SK-N-SH treated with all-trans-retinoic acid at 6 μM for 48 hours (cell line): ENCODE measurements around the gene ASB10.

ENCODE experiments used
- ATAC-seq: fragments of 200-7000 bp; cut with Tn5 transposase; 3 replicates; pipeline ENCODE4 v1.9.1; 2020; ENCODE audit warnings: mild to moderate bottlenecking, moderate library complexity
- BACH2 ChIP-seq: fragments of 250-450 bp; sonication (Bioruptor Pico); IDR thresholded peaks from 2 replicates; pipeline ENCODE4 v1.9.0; 2021; ENCODE audit warnings: mild to moderate bottlenecking, borderline replicate concordance
- CSDC2 ChIP-seq: fragments of 250-450 bp; sonication (Bioruptor Pico); IDR thresholded peaks from 2 replicates; pipeline ENCODE4 v1.5.0; 2020; ENCODE audit warnings: mild to moderate bottlenecking, moderate library complexity
- ESRRG ChIP-seq: fragments of 250-450 bp; sonication (Bioruptor Pico); IDR thresholded peaks from 2 replicates; pipeline ENCODE4 v1.6.1; 2021; ENCODE audit warnings: mild to moderate bottlenecking
- GLIS3 ChIP-seq: fragments of 250-450 bp; sonication (Bioruptor Pico); IDR thresholded peaks from 2 replicates; pipeline ENCODE4 v1.5.0; 2020; ENCODE audit warnings: mild to moderate bottlenecking, moderate library complexity
- ISL1 ChIP-seq: fragments of 250-450 bp; sonication (Bioruptor Pico); IDR thresholded peaks from 2 replicates; pipeline ENCODE4 v2.1.2; 2022; ENCODE audit warnings: mild to moderate bottlenecking, moderate library complexity
- OSR1 ChIP-seq: fragments of 250-450 bp; sonication (Bioruptor Pico); IDR thresholded peaks from 2 replicates; pipeline ENCODE4 v1.8.0; 2022; ENCODE audit warnings: moderate library complexity, mild to moderate bottlenecking, inconsistent platforms
- PPARA ChIP-seq: fragments of 250-450 bp; sonication (Bioruptor Pico); IDR thresholded peaks from 2 replicates; pipeline ENCODE4 v1.5.0; 2020; ENCODE audit warnings: mild to moderate bottlenecking, borderline replicate concordance
- RARB ChIP-seq: fragments of 250-450 bp; sonication (Bioruptor Pico); IDR thresholded peaks from 2 replicates; pipeline ENCODE4 v1.8.0; 2021; ENCODE audit warnings: mild to moderate bottlenecking, moderate library complexity
- SNAI2 ChIP-seq: fragments of 250-450 bp; sonication (Bioruptor Pico); IDR thresholded peaks from 2 replicates; pipeline ENCODE4 v1.5.0; 2020; ENCODE audit warnings: mild to moderate bottlenecking, moderate library complexity
- TOX ChIP-seq: fragments of 250-450 bp; sonication (Bioruptor Pico); IDR thresholded peaks from 2 replicates; pipeline ENCODE4 v1.8.0; 2021; ENCODE audit warnings: mild to moderate bottlenecking, moderate library complexity, borderline replicate concordance
- ZFP3 ChIP-seq: fragments of 250-450 bp; sonication (Bioruptor Pico); IDR thresholded peaks from 2 replicates; pipeline ENCODE4 v1.5.0; 2020; ENCODE audit warnings: mild to moderate bottlenecking, moderate library complexity
- ZFP30 ChIP-seq: fragments of 450-650 bp; formaldehyde crosslinking; IDR thresholded peaks from 2 replicates; pipeline ENCODE4 v1.5.0; 2022; ENCODE audit warnings: mild to moderate bottlenecking, moderate library complexity
- ZNF565 ChIP-seq: fragments of 450-650 bp; formaldehyde crosslinking; conservative IDR thresholded peaks from 2 replicates; pipeline ENCODE4 v1.5.0; 2020; ENCODE audit warnings: low read depth, mild to moderate bottlenecking, moderate library complexity
- ZNF70 ChIP-seq: fragments of 450-650 bp; formaldehyde crosslinking; IDR thresholded peaks from 2 replicates; pipeline ENCODE4 v1.5.0; 2020; ENCODE audit warnings: mild to moderate bottlenecking, moderate library complexity
- ZNF8 ChIP-seq: fragments of 450-650 bp; formaldehyde crosslinking; IDR thresholded peaks from 2 replicates; pipeline ENCODE4 v1.5.0; 2020; ENCODE audit warnings: mild to moderate bottlenecking, moderate library complexity
- TF ChIP-seq, protein P1 (sequence below): fragments of 250-450 bp; sonication (Bioruptor Pico); IDR thresholded peaks from 2 replicates; pipeline ENCODE4 v1.8.0; 2020; ENCODE audit warnings: mild to moderate bottlenecking, moderate library complexity, borderline replicate concordance
- TF ChIP-seq, protein P2 (sequence below): fragments of 250-450 bp; sonication (Bioruptor Pico); IDR thresholded peaks from 2 replicates; pipeline ENCODE4 v1.8.0; 2021; ENCODE audit warnings: low read depth, mild to moderate bottlenecking, moderate library complexity, borderline replicate concordance
- TF ChIP-seq, protein P3 (sequence below): fragments of 250-450 bp; sonication (Bioruptor Pico); IDR thresholded peaks from 2 replicates; pipeline ENCODE4 v1.5.1; 2021; ENCODE audit warnings: mild to moderate bottlenecking, moderate library complexity
- TF ChIP-seq, protein P4 (sequence below): fragments of 250-450 bp; sonication (Bioruptor Pico); IDR thresholded peaks from 2 replicates; pipeline ENCODE4 v1.5.0; 2020; ENCODE audit warnings: mild to moderate bottlenecking, moderate library complexity

Gene ASB10

DNA sequence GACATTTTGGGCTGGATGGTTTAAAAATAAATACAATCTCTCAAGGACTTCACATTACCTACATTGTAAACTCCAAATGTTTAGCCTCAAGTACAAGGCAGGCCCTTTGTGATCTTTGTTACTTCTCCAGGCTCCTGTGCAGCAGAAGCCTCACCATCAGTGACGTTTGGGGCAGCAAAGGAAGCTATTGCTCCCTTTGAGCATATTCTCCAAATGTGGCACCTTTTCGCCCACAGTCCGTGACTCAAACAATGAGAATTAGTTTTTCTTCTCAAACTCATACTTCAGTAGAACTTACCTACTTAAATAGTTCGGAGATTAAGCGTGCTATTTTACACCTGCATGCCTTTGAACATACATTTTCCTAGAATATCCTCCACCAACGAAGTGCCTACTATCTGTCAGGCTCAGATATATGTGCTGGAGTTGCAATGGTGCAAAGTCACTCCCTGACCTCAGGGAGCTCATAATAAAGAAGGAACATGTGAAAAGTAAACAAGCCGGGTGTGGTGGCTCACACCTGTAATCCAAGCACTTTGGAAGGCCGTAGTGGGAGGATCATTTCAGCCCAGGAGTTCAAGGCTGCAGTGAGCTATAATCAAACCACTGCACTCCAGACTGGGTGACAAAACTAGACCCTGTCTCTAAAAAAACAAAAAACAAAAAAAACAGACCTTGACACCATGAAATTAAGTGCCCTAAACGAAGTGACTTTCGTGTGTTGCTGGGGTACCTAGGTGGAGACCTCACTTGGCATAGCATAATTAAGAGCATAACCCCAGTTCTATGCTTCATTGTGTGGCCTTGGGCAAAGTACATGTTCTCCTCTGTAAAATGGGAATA lies 41.2 kb upstream of the ASB10 start:
- TF ChIP-seq ZNF565 (CRISPR knock-in tag) (no peak), ISL1 (CRISPR knock-in tag) (no peak), SNAI2 (CRISPR knock-in tag) (no peak), ESRRG (CRISPR knock-in tag) (no peak), ZFP30 (no peak), ZNF8 (CRISPR knock-in tag) (no peak), PPARA (CRISPR knock-in tag) (no peak), OSR1 (CRISPR knock-in tag) (no peak), TOX (CRISPR knock-in tag) (no peak), GLIS3 (CRISPR knock-in tag) (no peak), CSDC2 (CRISPR knock-in tag) (no peak), ZNF70 (CRISPR knock-in tag) (no peak), RARB (CRISPR knock-in tag) (no peak)
- TF ChIP-seq, protein P1, sequence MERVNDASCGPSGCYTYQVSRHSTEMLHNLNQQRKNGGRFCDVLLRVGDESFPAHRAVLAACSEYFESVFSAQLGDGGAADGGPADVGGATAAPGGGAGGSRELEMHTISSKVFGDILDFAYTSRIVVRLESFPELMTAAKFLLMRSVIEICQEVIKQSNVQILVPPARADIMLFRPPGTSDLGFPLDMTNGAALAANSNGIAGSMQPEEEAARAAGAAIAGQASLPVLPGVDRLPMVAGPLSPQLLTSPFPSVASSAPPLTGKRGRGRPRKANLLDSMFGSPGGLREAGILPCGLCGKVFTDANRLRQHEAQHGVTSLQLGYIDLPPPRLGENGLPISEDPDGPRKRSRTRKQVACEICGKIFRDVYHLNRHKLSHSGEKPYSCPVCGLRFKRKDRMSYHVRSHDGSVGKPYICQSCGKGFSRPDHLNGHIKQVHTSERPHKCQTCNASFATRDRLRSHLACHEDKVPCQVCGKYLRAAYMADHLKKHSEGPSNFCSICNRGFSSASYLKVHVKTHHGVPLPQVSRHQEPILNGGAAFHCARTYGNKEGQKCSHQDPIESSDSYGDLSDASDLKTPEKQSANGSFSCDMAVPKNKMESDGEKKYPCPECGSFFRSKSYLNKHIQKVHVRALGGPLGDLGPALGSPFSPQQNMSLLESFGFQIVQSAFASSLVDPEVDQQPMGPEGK (CRISPR knock-in tag) = no peak
- TF ChIP-seq, protein P2, sequence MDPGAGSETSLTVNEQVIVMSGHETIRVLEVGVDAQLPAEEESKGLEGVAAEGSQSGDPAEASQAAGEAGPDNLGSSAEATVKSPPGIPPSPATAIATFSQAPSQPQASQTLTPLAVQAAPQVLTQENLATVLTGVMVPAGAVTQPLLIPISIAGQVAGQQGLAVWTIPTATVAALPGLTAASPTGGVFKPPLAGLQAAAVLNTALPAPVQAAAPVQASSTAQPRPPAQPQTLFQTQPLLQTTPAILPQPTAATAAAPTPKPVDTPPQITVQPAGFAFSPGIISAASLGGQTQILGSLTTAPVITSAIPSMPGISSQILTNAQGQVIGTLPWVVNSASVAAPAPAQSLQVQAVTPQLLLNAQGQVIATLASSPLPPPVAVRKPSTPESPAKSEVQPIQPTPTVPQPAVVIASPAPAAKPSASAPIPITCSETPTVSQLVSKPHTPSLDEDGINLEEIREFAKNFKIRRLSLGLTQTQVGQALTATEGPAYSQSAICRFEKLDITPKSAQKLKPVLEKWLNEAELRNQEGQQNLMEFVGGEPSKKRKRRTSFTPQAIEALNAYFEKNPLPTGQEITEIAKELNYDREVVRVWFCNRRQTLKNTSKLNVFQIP = no peak
- TF ChIP-seq, protein P3, sequence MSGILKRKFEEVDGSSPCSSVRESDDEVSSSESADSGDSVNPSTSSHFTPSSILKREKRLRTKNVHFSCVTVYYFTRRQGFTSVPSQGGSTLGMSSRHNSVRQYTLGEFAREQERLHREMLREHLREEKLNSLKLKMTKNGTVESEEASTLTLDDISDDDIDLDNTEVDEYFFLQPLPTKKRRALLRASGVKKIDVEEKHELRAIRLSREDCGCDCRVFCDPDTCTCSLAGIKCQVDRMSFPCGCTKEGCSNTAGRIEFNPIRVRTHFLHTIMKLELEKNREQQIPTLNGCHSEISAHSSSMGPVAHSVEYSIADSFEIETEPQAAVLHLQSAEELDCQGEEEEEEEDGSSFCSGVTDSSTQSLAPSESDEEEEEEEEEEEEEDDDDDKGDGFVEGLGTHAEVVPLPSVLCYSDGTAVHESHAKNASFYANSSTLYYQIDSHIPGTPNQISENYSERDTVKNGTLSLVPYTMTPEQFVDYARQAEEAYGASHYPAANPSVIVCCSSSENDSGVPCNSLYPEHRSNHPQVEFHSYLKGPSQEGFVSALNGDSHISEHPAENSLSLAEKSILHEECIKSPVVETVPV (CRISPR knock-in tag) = no peak
- ATAC-seq = no peak

DNA sequence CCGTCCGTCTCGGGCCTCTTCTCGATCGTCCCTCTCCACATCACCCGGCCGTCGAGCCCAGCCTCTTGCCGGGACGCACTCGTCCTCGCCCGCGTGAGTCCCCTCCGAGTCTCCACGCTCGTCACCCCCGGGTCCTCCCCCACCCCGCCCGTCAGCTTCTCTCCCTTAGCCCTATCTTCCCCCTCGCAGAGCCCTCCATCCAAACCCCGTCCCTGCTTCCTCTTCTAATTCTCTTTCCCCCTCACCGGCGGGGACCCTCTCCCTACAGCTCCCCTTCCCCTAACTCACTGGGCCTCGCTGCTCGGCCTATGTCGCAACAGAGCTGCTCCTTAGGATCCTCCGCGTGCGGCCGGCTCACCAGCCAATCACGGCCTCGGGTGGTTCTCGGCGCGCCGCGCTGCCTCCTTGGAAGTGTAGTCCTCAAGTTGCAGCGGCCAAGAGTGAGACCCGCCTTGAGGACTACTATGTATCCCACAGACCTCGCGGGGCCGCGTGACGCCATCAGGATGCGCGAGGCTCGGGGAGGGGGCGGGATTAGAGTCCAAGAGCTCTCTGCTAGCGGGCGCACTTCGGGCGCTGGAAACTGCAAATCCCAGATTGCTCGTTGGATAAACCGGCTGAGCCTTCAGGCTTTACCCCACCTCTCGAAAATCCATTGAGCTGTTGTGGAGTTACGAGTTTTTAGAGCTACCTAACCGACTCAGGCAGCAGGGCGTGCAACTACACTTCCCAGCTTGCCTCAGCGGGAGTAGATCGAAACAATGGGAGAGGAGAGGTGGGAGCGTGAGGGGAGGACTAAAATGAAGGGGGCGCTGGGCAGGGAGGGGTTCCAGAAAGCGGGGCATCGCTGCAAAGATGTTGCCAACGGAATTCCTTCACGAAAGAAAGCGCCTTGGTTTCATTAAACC lies 40.1 kb upstream of the ASB10 start, which contains the start of gene ABCF2:
Gene ABCF2, minus strand, starts transcription at position 331 of the 908 bp plus-strand sequence. CDS start 747 bp downstream, outside the sequence.
- ATAC-seq = peak; percentile 98

GRCh38 chr7:151226560-151226874 lies 39.5 kb upstream of the ASB10 start:
- peak; percentile 2 for ATAC-seq
- TF ChIP-seq PPARA (CRISPR knock-in tag) = no peak
- 0 out of 2 replicates have a peak, but pooled peaks have one; percentile 89 for TF ChIP-seq ZFP3 (CRISPR knock-in tag)

More for the DNA sequence above, 40.1 kb upstream of the ASB10 start, which contains the start of gene ABCF2:
- TF ChIP-seq, protein P4, sequence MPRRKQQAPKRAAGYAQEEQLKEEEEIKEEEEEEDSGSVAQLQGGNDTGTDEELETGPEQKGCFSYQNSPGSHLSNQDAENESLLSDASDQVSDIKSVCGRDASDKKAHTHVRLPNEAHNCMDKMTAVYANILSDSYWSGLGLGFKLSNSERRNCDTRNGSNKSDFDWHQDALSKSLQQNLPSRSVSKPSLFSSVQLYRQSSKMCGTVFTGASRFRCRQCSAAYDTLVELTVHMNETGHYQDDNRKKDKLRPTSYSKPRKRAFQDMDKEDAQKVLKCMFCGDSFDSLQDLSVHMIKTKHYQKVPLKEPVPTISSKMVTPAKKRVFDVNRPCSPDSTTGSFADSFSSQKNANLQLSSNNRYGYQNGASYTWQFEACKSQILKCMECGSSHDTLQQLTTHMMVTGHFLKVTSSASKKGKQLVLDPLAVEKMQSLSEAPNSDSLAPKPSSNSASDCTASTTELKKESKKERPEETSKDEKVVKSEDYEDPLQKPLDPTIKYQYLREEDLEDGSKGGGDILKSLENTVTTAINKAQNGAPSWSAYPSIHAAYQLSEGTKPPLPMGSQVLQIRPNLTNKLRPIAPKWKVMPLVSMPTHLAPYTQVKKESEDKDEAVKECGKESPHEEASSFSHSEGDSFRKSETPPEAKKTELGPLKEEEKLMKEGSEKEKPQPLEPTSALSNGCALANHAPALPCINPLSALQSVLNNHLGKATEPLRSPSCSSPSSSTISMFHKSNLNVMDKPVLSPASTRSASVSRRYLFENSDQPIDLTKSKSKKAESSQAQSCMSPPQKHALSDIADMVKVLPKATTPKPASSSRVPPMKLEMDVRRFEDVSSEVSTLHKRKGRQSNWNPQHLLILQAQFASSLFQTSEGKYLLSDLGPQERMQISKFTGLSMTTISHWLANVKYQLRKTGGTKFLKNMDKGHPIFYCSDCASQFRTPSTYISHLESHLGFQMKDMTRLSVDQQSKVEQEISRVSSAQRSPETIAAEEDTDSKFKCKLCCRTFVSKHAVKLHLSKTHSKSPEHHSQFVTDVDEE (CRISPR knock-in tag) = peak; percentile 36; the same call in 1 of the 2 replicates
- TF ChIP-seq ZNF8 (CRISPR knock-in tag) = no peak

- no peak for ATAC-seq
- TF ChIP-seq, protein P2 = no peak
- TF ChIP-seq, protein P1 (CRISPR knock-in tag) = no peak
- TF ChIP-seq GLIS3 (CRISPR knock-in tag) (no peak), TOX (CRISPR knock-in tag) (no peak), BACH2 (CRISPR knock-in tag) (no peak)
These were observed 39.0 kb upstream of the ASB10 start for GRCh38 chr7:151225948-151226510.
